ENCODE data around the gene COL18A1. TPM values are rescaled to one million over a fixed set of nuclear protein-coding genes. Genes with fewer than 3 reads are reported as not detected.

Gene COL18A1
- total RNA-seq, 1 experiment from 2014 or later, result 170 TPM

- BruUV-seq (replicated peaks), result no TSS peak
- no peaks in the 10 kb centered on the region for H3K27me3 Mint-ChIP-seq (ENCODE audit: insufficient read depth, unreplicated experiment)
- no peaks in the 10 kb centered on the region for H3K36me3 ChIP-seq (ENCODE audit: control insufficient read depth, insufficient read depth, low read length)
- ChIA-PET CTCF (no interaction called here), POLR2A (no interaction called here)
- H3K27me3 ChIP-seq (replicated peaks; ENCODE audit: control insufficient read depth, insufficient read depth, low read length), result no peaks in the 10 kb centered on the region
- H3K4me3 Mint-ChIP-seq (ENCODE audit: unreplicated experiment), result no peak overlapping the region
- no peaks in the 10 kb centered on the region for H3K4me1 Mint-ChIP-seq (ENCODE audit: low read depth, unreplicated experiment)
- peak overlapping the region; percentile 38 for H3K27ac Mint-ChIP-seq (ENCODE audit: unreplicated experiment)
- H3K9me3 ChIP-seq, result no peaks in the 10 kb centered on the region
- no peaks in the 10 kb centered on the region for H3K36me3 Mint-ChIP-seq (ENCODE audit: insufficient read depth, unreplicated experiment)
- H3K4me3 ChIP-seq (ENCODE audit: low read depth, low read length), result no peak overlapping the region
- intact Hi-C loops (cut with micrococcal nuclease; ENCODE audit: unreplicated experiment), result loop anchor here (2.0 to 10.0 kb wide), 2 partner anchors 31 to 47 kb away; no protein-coding TSS in a partner anchor
- TF ChIP-seq CTCF (IDR thresholded peaks at IDR 0.05; ENCODE audit: insufficient read depth in 1 of 2, low read depth in 1 of 2, low read length in 1 of 2, severe bottlenecking in 1 of 2, unreplicated experiment in 1 of 2), result no peak
- H3K4me1 ChIP-seq, result peaks cover 24% of the 10 kb centered on the region
- DNase-seq, result peak in 1 of 2 experiments; percentile 9
- H3K9me3 Mint-ChIP-seq (ENCODE audit: unreplicated experiment), result no peaks in the 10 kb centered on the region
Observed at GRCh38 chr21:45387506-45387905, 17.5 kb upstream of the COL18A1 start.

GRCh38 chr21:45388011-45388521 is 16.9 kb upstream of the COL18A1 start:
- H3K36me3 ChIP-seq (ENCODE audit: control insufficient read depth, insufficient read depth, low read length), result no peaks in the 10 kb centered on the region
- H3K27me3 ChIP-seq (replicated peaks; ENCODE audit: control insufficient read depth, insufficient read depth, low read length), result no peaks in the 10 kb centered on the region
- no peaks in the 10 kb centered on the region for H3K36me3 Mint-ChIP-seq (ENCODE audit: insufficient read depth, unreplicated experiment)
- peaks cover 24% of the 10 kb centered on the region for H3K4me1 ChIP-seq
- no peaks in the 10 kb centered on the region for H3K4me1 Mint-ChIP-seq (ENCODE audit: low read depth, unreplicated experiment)
- peak in 1 of 2 experiments; percentile 30 for DNase-seq
- H3K27me3 Mint-ChIP-seq (ENCODE audit: insufficient read depth, unreplicated experiment), result no peaks in the 10 kb centered on the region
- TF ChIP-seq CTCF (IDR thresholded peaks at IDR 0.05; ENCODE audit: insufficient read depth in 1 of 2, low read depth in 1 of 2, low read length in 1 of 2, severe bottlenecking in 1 of 2, unreplicated experiment in 1 of 2), result no peak
- no TSS peak for BruUV-seq (replicated peaks)
- no peak overlapping the region for H3K4me3 Mint-ChIP-seq (ENCODE audit: unreplicated experiment)
- H3K9me3 ChIP-seq, result no peaks in the 10 kb centered on the region
- peak overlapping the region; percentile 38 for H3K27ac Mint-ChIP-seq (ENCODE audit: unreplicated experiment)
- ChIA-PET POLR2A (interaction anchor here (0.8 kb wide), 1 partner anchor 63 kb away, joined by 3 read pairs; no protein-coding TSS in a partner anchor), CTCF (no interaction called here)
- no peak overlapping the region for H3K4me3 ChIP-seq (ENCODE audit: low read depth, low read length)
- intact Hi-C loops (cut with micrococcal nuclease; ENCODE audit: unreplicated experiment), result loop anchor here (10.0 kb wide), 1 partner anchor 47 kb away; no protein-coding TSS in a partner anchor
- H3K9me3 Mint-ChIP-seq (ENCODE audit: unreplicated experiment), result no peaks in the 10 kb centered on the region

- BruUV-seq (replicated peaks), result no TSS peak
- Mint-ChIP-seq H3K4me3 (ENCODE audit: unreplicated experiment) (no peak overlapping the region), H3K9me3 (ENCODE audit: unreplicated experiment) (no peaks in the 10 kb centered on the region), H3K27me3 (ENCODE audit: insufficient read depth, unreplicated experiment) (no peaks in the 10 kb centered on the region), H3K4me1 (ENCODE audit: low read depth, unreplicated experiment) (no peaks in the 10 kb centered on the region), H3K27ac (ENCODE audit: unreplicated experiment) (peak overlapping the region; percentile 38), H3K36me3 (ENCODE audit: insufficient read depth, unreplicated experiment) (no peaks in the 10 kb centered on the region)
- Histone ChIP-seq H3K4me3 (ENCODE audit: low read depth, low read length) (no peak overlapping the region), H3K9me3 (no peaks in the 10 kb centered on the region), H3K36me3 (ENCODE audit: control insufficient read depth, insufficient read depth, low read length) (no peaks in the 10 kb centered on the region), H3K4me1 (peaks cover 24% of the 10 kb centered on the region), H3K27me3 (replicated peaks; ENCODE audit: control insufficient read depth, insufficient read depth, low read length) (no peaks in the 10 kb centered on the region)
- TF ChIP-seq CTCF (IDR thresholded peaks at IDR 0.05; ENCODE audit: insufficient read depth in 1 of 2, low read depth in 1 of 2, low read length in 1 of 2, severe bottlenecking in 1 of 2, unreplicated experiment in 1 of 2), result no peak
- ChIA-PET CTCF (no interaction called here), POLR2A (interaction anchor here (0.8 kb wide), 1 partner anchor 64 kb away, joined by 3 read pairs; no protein-coding TSS in a partner anchor)
- intact Hi-C loops (cut with micrococcal nuclease; ENCODE audit: unreplicated experiment), result loop anchor here (10.0 kb wide), 1 partner anchor 46 kb away; no protein-coding TSS in a partner anchor
- DNase-seq, result peak in 1 of 2 experiments; percentile 17
Observed at GRCh38 chr21:45388611-45389296, 16.2 kb upstream of the COL18A1 start.

Data from Caco-2 (cell line).